Mesenchymal stem cell (in vitro differentiated cells and primary cell): ENCODE data around the gene CIAO2B.

Experiments used
- DNase-seq: peaks from one replicate; pipeline ENCODE4 v3.0.0-alpha.2; 2013
- H2AFZ ChIP-seq: one replicate; pipeline ENCODE4 v1.6.1; 2013; ENCODE audit warnings: low read depth, mild to moderate bottlenecking, control low read depth, inconsistent platforms, low read length, moderate library complexity
- H2AK5ac ChIP-seq: 2 replicates; pipeline ENCODE4 v1.6.1; 2013; ENCODE audit warnings: low read length, moderate library complexity, mild to moderate bottlenecking, inconsistent platforms; ENCODE audit not compliant: severe bottlenecking
- H2BK120ac ChIP-seq: one replicate; pipeline ENCODE4 v1.6.1; 2013; ENCODE audit warnings: low read depth, mild to moderate bottlenecking, inconsistent platforms, low read length, moderate library complexity
- H2BK12ac ChIP-seq, 2 experiments: one replicate each; pipeline ENCODE4 v1.6.1; 2013; ENCODE audit warnings: inconsistent platforms in 2 of 2, low read length in 2 of 2, mild to moderate bottlenecking in 2 of 2, moderate library complexity in 2 of 2, control low read depth in 1 of 2
- H2BK15ac ChIP-seq: one replicate; pipeline ENCODE4 v1.6.1; 2013; ENCODE audit warnings: mild to moderate bottlenecking, low read depth, inconsistent platforms; ENCODE audit not compliant: poor library complexity, severe bottlenecking
- H2BK5ac ChIP-seq: 2 replicates; pipeline ENCODE4 v1.6.1; 2013; ENCODE audit warnings: low read depth, mild to moderate bottlenecking, low read length, control low read depth, inconsistent platforms; ENCODE audit not compliant: poor library complexity, severe bottlenecking
- H3K14ac ChIP-seq, 2 experiments: one replicate each; pipeline ENCODE4 v1.6.1; 2013; ENCODE audit warnings: inconsistent platforms in 2 of 2, low read length in 2 of 2, control low read depth in 1 of 2, mild to moderate bottlenecking in 1 of 2, moderate library complexity in 1 of 2
- H3K18ac ChIP-seq, 2 experiments: one replicate each; pipeline ENCODE4 v1.6.1; 2013; ENCODE audit warnings: inconsistent platforms in 2 of 2, low read length in 2 of 2, control low read depth in 1 of 2, low read depth in 1 of 2, mild to moderate bottlenecking in 1 of 2
- H3K23ac ChIP-seq, 2 experiments: one replicate each; pipeline ENCODE4 v1.6.1; 2013; ENCODE audit warnings: inconsistent platforms in 2 of 2, low read length in 2 of 2, mild to moderate bottlenecking in 2 of 2, moderate library complexity in 2 of 2, control low read depth in 1 of 2
- H3K27ac ChIP-seq: 2 replicates; pipeline ENCODE4 v1.5.1; 2013; ENCODE audit warnings: mild to moderate bottlenecking, moderate library complexity, low read length, control low read depth, inconsistent platforms; ENCODE audit not compliant: poor library complexity, severe bottlenecking
- H3K27me3 ChIP-seq, 2 experiments: 2 replicates each; pipeline versions ENCODE4 v1.6.1 to v1.7.0; 2013; ENCODE audit warnings: low read length in 2 of 2, mild to moderate bottlenecking in 2 of 2, moderate library complexity in 2 of 2, control low read depth in 1 of 2, inconsistent platforms in 1 of 2; ENCODE audit not compliant: control insufficient read depth in 1 of 2, insufficient read depth in 1 of 2
- H3K36me3 ChIP-seq, 2 experiments: 2 replicates each; pipeline versions ENCODE4 v1.6.1 to v1.7.0; 2013; ENCODE audit warnings: low read length in 2 of 2, control low read depth in 1 of 2, inconsistent platforms in 1 of 2, low read depth in 1 of 2, mild to moderate bottlenecking in 1 of 2; ENCODE audit not compliant: insufficient read depth in 2 of 2, control insufficient read depth in 1 of 2
- H3K4ac ChIP-seq, 2 experiments: one replicate each; pipeline ENCODE4 v1.6.1; 2013; ENCODE audit warnings: inconsistent platforms in 2 of 2, low read length in 2 of 2, mild to moderate bottlenecking in 2 of 2, moderate library complexity in 2 of 2, control low read depth in 1 of 2, low read depth in 1 of 2
- H3K4me1 ChIP-seq: 2 replicates; pipeline ENCODE4 v1.6.1; 2013; ENCODE audit warnings: low read depth, low read length, control low read depth; ENCODE audit not compliant: control insufficient read depth, insufficient read depth
- H3K4me2 ChIP-seq: 2 replicates; pipeline ENCODE4 v1.6.1; 2013; ENCODE audit warnings: low read length, mild to moderate bottlenecking, inconsistent platforms; ENCODE audit not compliant: poor library complexity, severe bottlenecking
- H3K4me3 ChIP-seq, 2 experiments: 2 replicates each; pipeline versions ENCODE4 v1.5.1 to v1.7.0; 2013; ENCODE audit warnings: low read length in 2 of 2, mild to moderate bottlenecking in 2 of 2, control low read depth in 1 of 2, low read depth in 1 of 2; ENCODE audit not compliant: insufficient read depth in 1 of 2
- H3K79me1 ChIP-seq: replicated peaks from 2 replicates; pipeline ENCODE4 v1.6.1; 2013; ENCODE audit warnings: mild to moderate bottlenecking, control low read depth, low read length, inconsistent platforms; ENCODE audit not compliant: poor library complexity, severe bottlenecking
- H3K9ac ChIP-seq: 2 replicates; pipeline ENCODE4 v1.7.0; 2013; ENCODE audit warnings: mild to moderate bottlenecking, low read length, moderate library complexity
- H3K9me3 ChIP-seq: 2 replicates; pipeline ENCODE4 v1.7.0; 2013; ENCODE audit warnings: mild to moderate bottlenecking, low read length; ENCODE audit not compliant: control insufficient read depth
- H4K8ac ChIP-seq: one replicate; pipeline ENCODE4 v1.6.1; 2013; ENCODE audit warnings: inconsistent platforms, mild to moderate bottlenecking, low read length, moderate library complexity
- H4K91ac ChIP-seq: one replicate; pipeline ENCODE4 v1.6.1; 2013; ENCODE audit warnings: mild to moderate bottlenecking, low read length, inconsistent platforms
- WGBS: methylation state at CpG from one replicate; pipeline ENCODE4 v1.1.7; 2013; ENCODE audit warnings: mixed read lengths; 5-methylcytosine and 5-hydroxymethylcytosine counted together

Gene CIAO2B

DNA sequence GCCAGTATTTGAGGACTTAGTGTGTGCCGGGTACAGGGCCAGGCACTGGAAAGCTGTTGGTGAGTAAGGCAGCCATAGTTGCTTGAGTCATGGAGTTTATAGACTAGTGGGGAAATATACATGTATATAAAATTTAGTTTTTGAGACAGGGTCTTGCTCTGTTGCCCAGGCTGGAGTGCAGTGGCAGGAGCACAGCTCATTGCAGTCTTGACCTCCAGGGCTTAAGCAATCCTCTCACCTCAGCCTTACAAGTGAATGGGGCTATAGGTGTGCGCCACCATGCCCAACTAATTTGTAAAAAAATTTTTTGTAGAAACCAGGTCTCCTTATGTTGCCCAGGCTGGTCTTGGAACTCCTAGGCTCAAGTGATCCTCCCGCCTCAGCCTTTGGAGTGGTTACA is 51.5 kb downstream of the CIAO2B start:
- Histone ChIP-seq H3K9ac (no peak overlapping the region), H3K23ac (no peak overlapping the region), H3K36me3 (peaks cover 15 to 37% of the 10 kb centered on the region in 2 experiments), H2BK12ac (no peak overlapping the region), H3K27ac (no peak overlapping the region), H4K91ac (no peak overlapping the region), H3K27me3 (no peaks in the 10 kb centered on the region), H3K79me1 (peaks cover 33% of the 10 kb centered on the region), H2AK5ac (no peak overlapping the region), H2BK15ac (no peak overlapping the region), H3K4ac (no peak overlapping the region), H2AFZ (no peak overlapping the region), H2BK120ac (no peak overlapping the region), H3K4me1 (peaks cover 16% of the 10 kb centered on the region), H3K4me3 (no peak overlapping the region), H3K14ac (no peak overlapping the region), H3K18ac (no peak overlapping the region), H3K4me2 (no peak overlapping the region), H3K9me3 (no peaks in the 10 kb centered on the region), H2BK5ac (no peak overlapping the region), H4K8ac (no peak overlapping the region)
- 97% methylated on average over 3 of the region's 3 CpGs for WGBS
- no peak for DNase-seq
